DMS53 treated with DMSO at 0.1 percent for 48 hours (cell line): ENCODE results near the gene CADM3.
A peak's percentile ranks its signal among the peaks of the same experiment; 100 is the strongest.

Experiments used
- DNase-seq: peaks from one replicate; lab custom pipeline; 2025; ENCODE audit not compliant: unreplicated experiment; lab: John Stamatoyannopoulos, UW

Gene CADM3

DNA sequence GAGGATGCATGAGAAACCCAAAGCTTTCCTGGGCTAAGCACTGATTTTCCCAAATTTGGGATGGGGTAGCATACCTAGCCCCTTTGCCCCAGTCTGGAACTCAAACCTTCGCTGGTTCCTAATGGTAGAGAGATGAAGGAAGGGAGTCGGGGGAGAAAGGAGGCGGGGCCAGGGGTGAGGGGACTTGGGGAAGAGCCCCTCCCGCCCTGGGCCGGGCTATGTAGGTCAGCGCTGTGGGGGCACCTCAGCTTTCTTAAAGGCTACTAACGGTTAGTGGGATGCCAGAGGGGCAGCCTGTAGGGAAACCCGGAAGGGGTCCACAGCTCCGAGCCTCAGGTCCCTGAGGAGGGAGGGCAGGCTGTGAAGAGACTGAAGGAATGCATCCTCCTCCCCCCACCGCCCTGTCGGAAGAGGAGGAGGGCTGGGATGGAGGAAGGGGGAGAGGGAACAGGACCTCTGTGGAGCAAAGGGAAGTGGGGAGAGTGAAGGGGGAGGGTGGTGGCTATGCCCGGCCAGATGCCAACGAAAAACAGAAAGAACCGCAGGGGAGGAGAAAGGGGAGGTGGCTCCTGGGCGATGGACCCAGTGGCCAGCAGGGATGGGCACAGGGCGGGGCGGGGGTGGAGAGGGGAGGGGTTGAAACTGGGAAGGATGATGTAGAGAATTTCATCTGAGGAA lies 1.3 kb downstream of the CADM3 start:
- no peak for DNase-seq

DNA sequence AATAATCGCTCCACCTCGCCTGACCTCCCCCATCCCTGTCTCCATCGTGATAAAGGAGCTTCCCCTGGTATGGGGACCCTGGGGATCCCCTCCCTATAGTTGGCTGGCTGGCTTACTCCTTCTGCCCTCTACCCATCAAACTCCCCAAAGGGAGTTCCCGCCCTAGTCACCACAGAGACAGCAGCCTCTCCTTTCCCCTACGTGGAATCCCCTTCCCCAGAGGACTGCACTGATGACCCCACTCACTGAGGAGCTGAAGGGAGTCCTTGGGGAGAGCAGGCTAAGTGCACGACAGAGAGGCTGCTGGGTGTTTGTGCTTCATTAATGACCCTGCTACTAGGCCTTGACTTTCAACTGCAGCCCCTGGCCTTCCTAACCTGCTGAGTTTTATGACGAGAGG lies 1.9 kb downstream of the CADM3 start:
- DNase-seq = no peak

DNA sequence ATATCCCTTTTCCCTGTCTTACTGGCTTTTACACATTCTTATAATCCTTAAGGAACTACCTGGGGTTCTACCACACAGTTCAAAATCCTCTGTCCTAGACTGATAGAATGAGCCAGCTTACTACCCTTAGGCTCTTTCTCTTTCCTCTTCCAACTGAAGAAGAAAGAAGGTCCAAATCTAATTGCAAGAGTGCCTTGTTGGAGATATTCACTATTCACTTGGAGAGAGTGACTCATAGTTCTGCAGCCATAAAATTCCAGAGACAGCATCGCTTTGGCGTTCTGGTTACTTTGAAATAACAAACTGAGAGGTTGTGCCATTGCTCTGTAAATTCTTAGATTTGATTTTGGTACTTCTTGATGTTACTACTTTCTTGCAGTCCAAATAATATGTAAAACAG lies 4.2 kb downstream of the CADM3 start:
- DNase-seq = no peak

DNA sequence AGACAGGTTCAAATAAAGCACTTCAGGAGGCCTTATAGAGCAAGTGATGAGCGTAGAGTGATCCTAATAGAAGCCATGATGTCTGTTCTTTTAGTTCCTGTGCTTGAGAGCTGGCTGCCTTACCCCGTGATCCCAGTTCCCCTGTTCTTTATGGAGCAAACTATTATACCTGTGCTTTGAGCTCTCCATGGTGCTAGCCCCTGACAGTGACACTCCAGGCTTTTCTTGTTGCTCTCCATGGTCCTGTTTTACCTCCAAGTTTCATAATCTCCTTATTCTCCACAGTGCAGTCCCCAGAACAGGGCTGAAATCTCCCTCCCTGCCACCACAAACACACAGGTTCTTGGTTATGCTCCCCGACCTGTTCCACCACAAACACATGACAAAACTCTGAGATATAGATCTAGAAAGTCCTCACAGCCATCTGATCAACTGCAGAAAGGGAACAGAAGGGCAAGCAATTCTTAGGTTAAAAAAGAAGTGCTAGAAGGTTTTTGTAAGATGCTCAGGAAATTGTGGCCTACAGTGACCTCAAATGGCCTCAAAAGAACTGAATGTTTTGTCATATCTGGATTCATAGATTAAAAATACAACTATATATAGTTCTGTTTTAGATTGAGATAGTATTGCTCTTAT lies 6.0 kb downstream of the CADM3 start:
- DNase-seq = peak; percentile 2

DNA sequence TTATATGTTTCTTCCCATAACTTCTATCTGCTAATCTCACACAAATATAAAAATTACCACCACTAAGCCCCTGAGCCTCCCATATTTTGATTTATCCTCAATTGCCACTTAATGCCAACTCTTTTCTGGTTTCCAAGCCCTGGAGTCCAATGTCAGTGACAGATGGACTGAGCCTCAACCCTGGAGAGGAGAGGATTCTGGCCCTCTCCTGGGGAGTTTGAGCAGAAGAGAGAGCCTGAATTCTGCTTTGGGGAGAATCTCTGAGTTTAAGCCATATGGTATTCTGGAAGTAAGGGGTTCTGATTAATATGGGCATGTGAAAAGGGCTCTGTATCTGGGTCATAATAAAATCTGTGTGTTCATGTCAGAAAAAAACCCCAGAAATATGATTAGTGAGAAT lies 8.5 kb downstream of the CADM3 start:
- no peak for DNase-seq

DNA sequence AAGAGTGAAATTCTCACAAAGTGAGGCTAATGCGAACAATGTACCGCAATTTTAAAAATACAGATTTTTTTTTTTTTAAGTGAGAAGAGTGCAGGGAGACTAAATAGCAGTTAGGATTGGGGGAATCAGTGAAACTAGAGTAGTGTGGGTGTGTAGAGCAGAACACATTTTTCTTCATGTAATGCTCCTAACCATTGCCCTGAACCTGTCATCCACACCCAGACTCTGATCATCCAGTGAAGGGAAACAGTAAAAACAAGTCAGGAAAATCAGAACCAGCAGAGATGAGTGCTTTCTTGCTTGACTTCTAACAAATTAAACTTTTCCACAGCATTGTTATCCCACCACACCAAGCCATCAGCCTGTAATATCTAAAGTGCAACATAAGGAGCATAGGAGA lies 9.1 kb downstream of the CADM3 start:
- DNase-seq = no peak

DNA sequence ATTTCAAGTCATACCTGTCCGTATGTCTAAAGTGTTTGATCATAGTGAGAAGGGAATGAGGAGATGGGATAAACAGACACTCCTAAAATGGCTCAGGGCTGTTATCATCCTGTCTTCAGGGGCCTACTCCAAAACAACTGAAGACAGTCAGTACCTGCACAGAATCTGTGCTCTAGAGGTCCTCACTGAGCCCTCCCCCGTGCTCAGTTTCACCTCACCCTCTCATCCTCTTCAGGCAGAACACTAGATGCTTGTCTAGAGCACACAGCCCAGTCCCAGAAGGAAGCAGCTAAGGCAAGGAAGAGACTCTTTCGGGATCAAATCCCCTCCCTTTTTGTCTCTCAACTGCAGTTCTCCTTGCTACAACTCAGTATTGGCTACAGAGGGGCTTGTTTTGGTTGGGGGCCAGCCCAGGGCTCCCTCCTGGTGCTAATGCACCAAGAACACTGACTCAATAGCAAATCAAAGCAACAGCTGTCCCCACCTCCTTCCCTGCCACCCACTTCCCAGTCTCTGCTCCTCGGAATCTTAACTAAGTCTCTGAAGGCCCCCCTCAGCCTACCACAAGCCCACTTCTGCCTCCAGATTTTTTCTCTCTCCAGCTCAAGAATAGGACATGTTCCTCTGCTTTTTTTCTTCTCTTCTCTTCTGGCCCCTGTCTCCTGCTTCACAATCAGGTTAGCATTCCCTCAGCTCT lies 10.1 kb downstream of the CADM3 start:
- no peak for DNase-seq

DNA sequence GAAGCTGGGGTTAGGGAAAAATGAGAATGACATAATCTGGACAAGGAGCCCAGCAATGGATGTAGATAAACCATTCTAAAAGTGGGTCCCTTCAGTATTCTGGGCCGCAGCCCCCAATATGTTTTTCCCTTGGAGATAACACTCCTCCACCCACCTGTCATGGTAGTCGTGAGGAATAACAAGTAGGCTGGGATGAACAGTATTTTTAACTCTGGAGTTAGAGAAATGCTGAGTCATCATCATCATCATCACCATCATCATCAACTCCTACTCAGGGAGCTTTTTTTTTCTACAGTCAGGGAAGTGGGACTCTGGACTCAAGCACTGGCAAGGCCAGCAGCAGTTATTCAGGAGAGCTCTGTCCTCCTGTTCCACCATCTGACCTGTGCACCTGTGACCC lies 12.8 kb downstream of the CADM3 start:
- no peak for DNase-seq

DNA sequence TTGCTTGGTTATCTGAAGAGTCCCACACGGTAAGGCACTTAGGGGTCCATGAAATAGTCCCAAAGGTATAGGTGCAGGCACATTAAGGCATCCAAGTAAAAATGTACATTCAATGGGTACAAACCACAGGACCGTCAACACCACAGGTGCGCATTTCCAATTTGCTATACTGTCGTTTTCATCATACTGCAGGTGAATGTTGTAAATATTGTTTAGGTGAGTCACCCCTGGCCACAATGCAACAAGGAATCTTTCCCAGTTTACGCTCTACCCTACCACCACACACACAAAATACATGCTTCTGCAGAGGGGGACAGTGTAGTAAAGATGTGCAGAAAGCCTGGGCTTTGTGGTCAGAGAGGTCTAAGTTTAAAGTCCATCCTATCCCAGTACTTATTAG lies 13.7 kb downstream of the CADM3 start:
- DNase-seq = peak; percentile 9

DNA sequence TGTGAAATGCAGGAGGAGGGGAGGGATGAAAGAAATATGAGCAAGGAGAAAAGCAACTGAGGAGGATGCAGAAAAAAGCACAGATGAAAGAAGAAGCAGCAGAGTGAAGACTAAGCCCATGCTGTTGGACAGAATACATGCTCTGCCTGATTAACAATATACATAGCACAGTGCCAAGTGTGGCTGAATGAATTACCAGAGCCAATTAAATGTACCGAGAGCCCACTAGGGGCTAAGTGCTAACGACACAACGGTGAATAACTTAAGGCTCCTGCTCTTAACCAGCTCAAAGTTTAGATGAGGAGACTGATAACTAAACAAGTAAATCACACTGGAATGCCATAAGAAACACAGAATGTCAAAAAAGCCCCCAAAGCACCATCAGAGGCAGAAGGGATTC lies 15.6 kb downstream of the CADM3 start:
- DNase-seq = no peak

DNA sequence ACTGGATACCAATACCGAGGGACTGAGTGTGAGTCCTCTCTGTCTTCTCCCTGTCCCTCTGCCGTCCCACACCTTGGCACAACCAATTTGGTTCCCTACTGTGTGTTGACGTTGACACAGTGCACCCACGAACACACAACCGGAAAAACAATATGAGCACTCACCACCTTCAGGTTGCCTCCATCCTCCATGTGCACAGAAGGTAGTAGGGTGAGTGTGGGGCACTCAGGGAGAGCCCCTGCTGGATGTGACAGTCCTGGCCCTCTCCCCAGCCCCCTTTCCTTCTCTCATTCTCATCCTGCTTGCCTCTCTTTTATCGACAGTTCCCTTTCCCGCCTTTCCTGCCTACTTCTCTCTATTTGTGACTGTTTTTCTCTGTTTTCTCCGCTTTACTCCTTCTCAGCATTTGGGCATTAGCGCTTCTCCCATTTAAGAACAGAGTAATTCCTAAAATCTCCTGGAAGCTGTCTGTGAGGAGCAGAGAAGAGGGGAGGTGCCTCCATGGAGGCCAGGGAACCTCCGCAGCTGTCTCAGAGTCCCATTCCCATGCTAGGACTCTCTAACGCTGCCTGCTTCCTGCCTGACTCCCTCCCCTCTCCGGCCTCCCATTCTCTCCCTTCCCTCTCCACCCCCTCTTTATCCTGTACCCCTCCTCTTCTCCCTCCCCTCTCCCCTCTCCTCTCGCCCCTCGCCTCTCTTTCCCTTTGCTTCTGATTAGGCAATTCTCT lies 16.4 kb downstream of the CADM3 start:
- DNase-seq = peak; percentile 4

DNA sequence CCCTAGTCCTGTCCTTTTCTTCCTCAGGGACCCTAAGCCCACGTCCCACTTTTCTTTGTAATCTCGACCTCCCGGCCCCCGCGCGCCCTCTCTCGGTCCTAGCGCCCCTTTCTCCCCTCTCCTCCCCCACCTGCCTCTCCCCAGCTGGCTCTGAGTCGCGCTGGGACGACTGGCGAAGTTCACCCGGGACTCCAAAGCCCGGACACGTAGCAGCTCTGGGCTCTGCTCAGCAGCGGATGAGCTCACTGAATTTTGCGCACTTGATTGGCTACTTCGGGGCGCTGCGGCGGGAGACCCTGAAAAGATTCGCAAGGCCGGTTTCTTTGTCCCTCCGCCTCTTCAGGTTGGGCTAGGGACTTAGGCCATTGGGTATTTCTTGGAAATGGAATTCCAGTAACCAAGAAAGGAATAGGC lies 17.0 kb downstream of the CADM3 start:
- DNase-seq = peak; percentile 72

DNA sequence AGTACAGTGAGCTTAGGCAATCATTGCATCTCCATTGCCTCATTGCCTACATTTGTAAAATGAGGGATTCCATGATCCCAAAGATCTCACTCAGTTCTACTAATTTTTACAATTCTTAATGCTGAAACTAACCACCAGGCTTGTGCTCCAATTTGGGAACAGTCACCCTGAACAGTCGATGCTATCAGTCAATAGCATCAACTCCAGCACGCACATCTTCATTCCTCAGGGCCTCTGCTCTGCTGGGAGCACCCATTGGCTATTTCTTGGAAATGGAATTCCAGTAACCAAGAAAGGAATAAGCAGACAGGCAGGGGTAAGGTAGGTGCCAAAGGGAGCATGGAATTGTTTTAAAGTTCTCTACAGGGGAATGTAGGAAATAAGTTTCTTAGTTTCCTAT lies 19.0 kb downstream of the CADM3 start:
- no peak for DNase-seq

DNA sequence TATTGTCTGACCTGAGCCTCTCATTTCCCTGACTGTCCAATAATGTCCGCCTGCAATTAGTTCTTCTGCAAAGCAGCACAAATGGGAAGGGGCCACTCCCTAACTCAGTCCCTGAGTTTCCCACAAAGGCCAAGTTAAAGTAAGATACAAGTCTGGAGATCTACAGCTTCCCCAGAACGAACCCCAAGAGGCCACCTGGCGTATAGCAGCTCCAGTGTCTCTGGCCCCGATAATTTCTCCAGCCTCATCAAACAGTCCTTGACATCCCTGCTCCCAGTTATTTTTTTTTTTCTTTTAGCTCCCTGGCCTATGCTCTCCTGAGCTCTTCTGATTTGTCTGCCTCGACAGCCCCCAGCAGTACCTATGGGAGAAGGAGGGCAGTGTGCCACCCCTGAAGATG lies 25.1 kb downstream of the CADM3 start:
- no peak for DNase-seq

DNA sequence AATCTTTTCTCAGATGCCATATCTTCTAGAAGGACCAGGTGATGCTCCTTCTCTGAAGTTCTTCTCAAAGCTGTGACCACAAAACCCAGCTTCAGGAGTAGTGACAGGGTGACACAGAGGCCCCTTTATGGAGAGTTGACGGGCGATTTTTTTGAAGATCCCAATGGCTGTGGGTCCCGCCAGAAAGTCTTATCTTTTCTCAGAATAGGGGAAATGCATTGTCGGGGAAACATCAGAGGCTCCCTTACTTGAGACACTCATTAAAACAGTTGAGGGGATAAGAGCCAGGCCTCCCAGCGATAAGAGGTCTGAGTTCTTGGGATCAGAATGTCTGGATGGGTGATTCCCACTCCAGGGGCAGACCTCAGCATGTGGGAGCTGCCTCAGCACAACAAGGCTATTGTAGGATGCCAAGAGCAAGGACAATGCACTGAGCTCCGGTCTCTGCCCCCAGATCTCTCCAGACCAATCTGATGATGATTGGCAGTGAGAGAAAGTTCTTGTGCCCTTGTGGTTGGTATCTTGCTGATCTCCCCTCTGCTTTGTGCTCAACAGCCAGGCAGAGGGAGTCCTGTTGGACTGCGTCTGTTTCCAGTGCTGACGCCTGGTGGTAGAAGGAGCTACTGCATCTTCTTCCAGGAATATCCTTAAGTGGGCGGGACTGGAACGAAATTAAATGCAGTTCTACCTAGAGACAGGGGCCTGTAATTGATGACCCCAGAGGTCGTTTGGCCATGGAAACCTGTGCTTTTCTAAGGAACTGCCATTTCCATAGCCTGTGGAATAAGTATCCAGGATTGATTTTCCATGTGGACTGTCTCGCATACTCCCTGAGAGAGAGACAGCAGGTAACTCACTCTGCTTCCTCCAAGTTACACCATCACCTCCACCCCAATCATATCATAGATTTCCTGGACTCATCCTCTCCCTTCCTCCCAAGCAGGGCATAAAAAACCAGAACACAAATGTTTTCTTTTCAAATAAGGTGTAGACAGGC lies 26.4 kb downstream of the CADM3 start:
- DNase-seq = peak; percentile 72

DNA sequence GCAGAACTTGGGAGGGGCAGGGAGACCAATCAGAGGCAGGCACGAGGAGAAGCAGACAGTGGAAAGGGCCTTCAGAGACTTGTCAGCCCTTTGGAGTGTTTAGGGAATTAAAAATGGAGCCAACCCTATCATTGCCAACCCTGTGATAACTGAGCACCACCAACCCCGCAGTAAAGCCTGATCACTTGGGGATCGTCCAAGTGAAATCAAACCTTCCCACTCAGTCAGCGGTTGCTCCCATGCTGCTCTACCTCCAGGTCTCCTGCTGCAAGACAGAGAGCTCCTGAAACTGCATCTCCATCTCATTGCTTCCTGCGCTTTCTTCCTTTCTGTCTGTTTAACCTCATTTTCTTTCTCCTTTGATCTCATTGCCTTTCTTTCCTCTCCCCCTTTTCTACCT lies 28.5 kb downstream of the CADM3 start:
- no peak for DNase-seq

DNA sequence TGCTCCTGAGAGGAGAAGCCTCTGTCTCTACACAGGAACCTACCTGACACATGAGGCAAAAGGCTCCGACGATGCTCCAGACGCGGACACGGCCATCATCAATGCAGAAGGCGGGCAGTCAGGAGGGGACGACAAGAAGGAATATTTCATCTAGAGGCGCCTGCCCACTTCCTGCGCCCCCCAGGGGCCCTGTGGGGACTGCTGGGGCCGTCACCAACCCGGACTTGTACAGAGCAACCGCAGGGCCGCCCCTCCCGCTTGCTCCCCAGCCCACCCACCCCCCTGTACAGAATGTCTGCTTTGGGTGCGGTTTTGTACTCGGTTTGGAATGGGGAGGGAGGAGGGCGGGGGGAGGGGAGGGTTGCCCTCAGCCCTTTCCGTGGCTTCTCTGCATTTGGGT lies 29.4 kb downstream of the CADM3 start:
- no peak for DNase-seq

DNA sequence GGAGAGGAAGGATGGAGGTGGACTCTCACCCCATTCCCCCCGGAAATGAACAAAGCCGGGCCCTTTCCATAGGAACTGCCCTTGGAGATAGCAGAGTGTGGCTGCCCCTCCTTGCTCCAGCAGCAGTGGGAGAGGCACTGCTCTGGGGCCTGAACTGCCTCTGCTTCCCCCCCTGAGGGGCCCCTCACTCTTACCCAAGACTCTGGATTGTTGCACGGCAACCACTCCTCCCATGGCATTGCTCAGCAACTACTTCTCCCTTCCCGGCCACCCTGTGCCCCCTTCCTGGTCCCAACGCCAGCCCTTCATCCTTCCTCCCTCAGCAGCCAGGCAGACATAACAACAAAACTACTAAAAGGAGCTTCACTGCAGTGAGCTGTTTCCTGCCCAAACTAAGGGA lies 30.2 kb downstream of the CADM3 start:
- DNase-seq = no peak

DNA sequence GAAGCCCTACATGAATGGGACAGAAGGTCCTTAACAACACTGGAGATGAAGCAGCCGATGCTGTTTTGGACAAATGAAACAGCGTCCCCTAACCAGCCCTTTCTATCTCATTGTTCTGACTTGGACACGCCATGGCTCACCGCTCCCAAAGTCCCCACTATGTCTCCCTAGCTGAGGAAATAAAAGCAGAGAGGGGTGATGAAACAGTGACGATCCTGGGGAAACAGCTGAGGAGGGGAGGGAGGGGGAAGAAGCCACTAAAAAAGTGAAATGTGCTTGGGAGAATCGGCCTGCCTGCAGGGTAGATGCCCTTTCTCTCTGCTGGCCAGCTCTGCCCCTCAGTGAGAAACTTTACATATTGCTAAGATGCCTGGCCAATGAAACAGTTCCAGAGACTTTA lies 32.2 kb downstream of the CADM3 start:
- no peak for DNase-seq
